HepG2 (cell line): Measurements from ENCODE around the gene KIAA1614.
A peak's percentile ranks its signal among the peaks of the same experiment; 100 is the strongest.

Experiments
- DMAP1 ChIP-seq: IDR thresholded peaks from 2 replicates; pipeline ENCODE4 v1.6.1; 2016
- ELF1 ChIP-seq: sonication (generic); formaldehyde crosslinking; IDR thresholded peaks from 2 replicates; pipeline ENCODE4 v1.4.0; 2020; ENCODE audit warnings: missing genetic modification reagents
- GATA4 ChIP-seq: sonication (generic); IDR thresholded peaks from 2 replicates; pipeline ENCODE4 v1.6.1; 2016; ENCODE audit warnings: antibody characterized with exemption, low read depth, borderline replicate concordance
- PAX8 ChIP-seq: sonication (generic); formaldehyde crosslinking; IDR thresholded peaks from 2 replicates; pipeline ENCODE4 v1.8.0; 2022; ENCODE audit warnings: mild to moderate bottlenecking, missing genetic modification reagents, borderline replicate concordance
- RBM39 ChIP-seq: fragments of 200-400 bp; formaldehyde crosslinking; IDR thresholded peaks from one replicate; pipeline ENCODE4 v1.6.1; 2018; ENCODE audit warnings: antibody characterized with exemption, mild to moderate bottlenecking, low read depth, low read length; ENCODE audit not compliant: poor library complexity, severe bottlenecking
- ZNF382 ChIP-seq: sonication (generic); formaldehyde crosslinking; IDR thresholded peaks from 2 replicates; pipeline ENCODE4 v1.5.0; 2020; ENCODE audit warnings: missing genetic modification reagents, mild to moderate bottlenecking, borderline replicate concordance
- TF ChIP-seq, protein P1 (sequence below), 2 experiments: sonication (generic) in 1 of 2; formaldehyde crosslinking in 1 of 2; IDR thresholded peaks; 2 replicates each; pipeline versions ENCODE4 v1.5.1 to v1.6.1; 2011 to 2020; ENCODE audit warnings: borderline replicate concordance in 1 of 2, low read depth in 1 of 2, low read length in 1 of 2, mild to moderate bottlenecking in 1 of 2, missing genetic modification reagents in 1 of 2, moderate library complexity in 1 of 2
- TF ChIP-seq, protein P2 (sequence below): sonication (generic); formaldehyde crosslinking; IDR thresholded peaks from 2 replicates; pipeline ENCODE4 v1.5.0; 2020; ENCODE audit warnings: mild to moderate bottlenecking, missing genetic modification reagents, moderate library complexity
- TF ChIP-seq, protein P3 (sequence below): sonication (generic); formaldehyde crosslinking; IDR thresholded peaks from 2 replicates; pipeline ENCODE4 v1.4.0; 2020; ENCODE audit warnings: missing genetic modification reagents
- TF ChIP-seq, protein P4 (sequence below): sonication (generic); formaldehyde crosslinking; IDR thresholded peaks from 2 replicates; pipeline ENCODE4 v1.4.0; 2020; ENCODE audit warnings: missing genetic modification reagents
- TF ChIP-seq, protein P5 (sequence below): sonication (generic); IDR thresholded peaks from 2 replicates; pipeline ENCODE4 v1.6.1; 2016; ENCODE audit warnings: low read depth, borderline replicate concordance
- TF ChIP-seq, protein P6 (sequence below): sonication (generic); formaldehyde crosslinking; IDR thresholded peaks from 2 replicates; pipeline ENCODE4 v1.4.0; 2020; ENCODE audit warnings: low read depth, missing genetic modification reagents

DNA sequence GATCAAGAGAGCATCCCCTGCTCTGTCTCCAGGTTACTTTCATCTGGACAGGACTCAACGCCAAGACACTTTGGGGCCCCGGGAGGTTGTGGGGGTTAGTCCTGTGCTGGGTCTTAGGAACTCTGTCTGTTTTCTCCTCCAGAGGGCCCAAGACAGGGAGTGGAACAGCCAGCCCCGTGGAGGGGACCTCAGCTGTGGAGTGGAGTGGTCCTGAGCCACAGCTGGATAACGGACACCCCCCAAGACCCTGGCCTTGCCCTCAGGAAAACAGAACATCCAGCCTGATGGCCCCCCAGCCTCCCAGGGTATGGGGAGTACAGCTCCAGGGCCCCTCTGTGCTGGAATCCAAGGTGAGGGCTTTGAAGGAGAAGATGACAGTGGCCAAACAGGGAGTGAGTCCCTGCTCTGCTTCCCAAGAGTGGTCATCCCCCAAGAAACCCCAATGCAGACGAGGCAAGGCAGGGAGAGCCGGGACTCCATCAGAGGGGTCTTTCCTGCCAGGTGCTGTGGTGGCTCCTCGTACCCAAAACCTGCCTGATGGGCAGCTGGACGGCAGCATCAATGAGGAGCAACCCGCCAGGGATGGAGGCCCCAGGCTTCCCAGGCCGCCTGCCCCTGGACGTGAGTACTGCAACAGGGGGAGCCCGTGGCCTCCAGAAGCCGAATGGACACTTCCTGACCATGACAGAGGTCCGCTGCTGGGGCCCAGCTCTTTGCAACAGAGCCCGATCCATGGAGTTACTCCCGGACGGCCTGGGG lies 3.5 kb downstream of the KIAA1614 start:
- no peak for TF ChIP-seq DMAP1 (CRISPR knock-in tag)
- TF ChIP-seq, protein P1, sequence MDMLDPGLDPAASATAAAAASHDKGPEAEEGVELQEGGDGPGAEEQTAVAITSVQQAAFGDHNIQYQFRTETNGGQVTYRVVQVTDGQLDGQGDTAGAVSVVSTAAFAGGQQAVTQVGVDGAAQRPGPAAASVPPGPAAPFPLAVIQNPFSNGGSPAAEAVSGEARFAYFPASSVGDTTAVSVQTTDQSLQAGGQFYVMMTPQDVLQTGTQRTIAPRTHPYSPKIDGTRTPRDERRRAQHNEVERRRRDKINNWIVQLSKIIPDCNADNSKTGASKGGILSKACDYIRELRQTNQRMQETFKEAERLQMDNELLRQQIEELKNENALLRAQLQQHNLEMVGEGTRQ (IDR thresholded peaks at IDR 0.05; ENCODE audit: low read depth, low read length): no peak
- TF ChIP-seq, protein P1 (CRISPR knock-in tag; IDR thresholded peaks at IDR 0.05; ENCODE audit: borderline replicate concordance): no peak
- TF ChIP-seq, protein P2, sequence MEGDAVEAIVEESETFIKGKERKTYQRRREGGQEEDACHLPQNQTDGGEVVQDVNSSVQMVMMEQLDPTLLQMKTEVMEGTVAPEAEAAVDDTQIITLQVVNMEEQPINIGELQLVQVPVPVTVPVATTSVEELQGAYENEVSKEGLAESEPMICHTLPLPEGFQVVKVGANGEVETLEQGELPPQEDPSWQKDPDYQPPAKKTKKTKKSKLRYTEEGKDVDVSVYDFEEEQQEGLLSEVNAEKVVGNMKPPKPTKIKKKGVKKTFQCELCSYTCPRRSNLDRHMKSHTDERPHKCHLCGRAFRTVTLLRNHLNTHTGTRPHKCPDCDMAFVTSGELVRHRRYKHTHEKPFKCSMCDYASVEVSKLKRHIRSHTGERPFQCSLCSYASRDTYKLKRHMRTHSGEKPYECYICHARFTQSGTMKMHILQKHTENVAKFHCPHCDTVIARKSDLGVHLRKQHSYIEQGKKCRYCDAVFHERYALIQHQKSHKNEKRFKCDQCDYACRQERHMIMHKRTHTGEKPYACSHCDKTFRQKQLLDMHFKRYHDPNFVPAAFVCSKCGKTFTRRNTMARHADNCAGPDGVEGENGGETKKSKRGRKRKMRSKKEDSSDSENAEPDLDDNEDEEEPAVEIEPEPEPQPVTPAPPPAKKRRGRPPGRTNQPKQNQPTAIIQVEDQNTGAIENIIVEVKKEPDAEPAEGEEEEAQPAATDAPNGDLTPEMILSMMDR (CRISPR knock-in tag): peak; percentile 45
- TF ChIP-seq, protein P3, sequence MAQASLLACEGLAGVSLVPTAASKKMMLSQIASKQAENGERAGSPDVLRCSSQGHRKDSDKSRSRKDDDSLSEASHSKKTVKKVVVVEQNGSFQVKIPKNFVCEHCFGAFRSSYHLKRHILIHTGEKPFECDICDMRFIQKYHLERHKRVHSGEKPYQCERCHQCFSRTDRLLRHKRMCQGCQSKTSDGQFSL (CRISPR knock-in tag): no peak
- TF ChIP-seq, protein P4, sequence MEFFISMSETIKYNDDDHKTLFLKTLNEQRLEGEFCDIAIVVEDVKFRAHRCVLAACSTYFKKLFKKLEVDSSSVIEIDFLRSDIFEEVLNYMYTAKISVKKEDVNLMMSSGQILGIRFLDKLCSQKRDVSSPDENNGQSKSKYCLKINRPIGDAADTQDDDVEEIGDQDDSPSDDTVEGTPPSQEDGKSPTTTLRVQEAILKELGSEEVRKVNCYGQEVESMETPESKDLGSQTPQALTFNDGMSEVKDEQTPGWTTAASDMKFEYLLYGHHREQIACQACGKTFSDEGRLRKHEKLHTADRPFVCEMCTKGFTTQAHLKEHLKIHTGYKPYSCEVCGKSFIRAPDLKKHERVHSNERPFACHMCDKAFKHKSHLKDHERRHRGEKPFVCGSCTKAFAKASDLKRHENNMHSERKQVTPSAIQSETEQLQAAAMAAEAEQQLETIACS (CRISPR knock-in tag): no peak
- no peak for TF ChIP-seq ZNF382 (CRISPR knock-in tag)
- no peak for TF ChIP-seq PAX8 (CRISPR knock-in tag)
- no peak for TF ChIP-seq RBM39
- TF ChIP-seq ELF1: no peak
- TF ChIP-seq, protein P5, sequence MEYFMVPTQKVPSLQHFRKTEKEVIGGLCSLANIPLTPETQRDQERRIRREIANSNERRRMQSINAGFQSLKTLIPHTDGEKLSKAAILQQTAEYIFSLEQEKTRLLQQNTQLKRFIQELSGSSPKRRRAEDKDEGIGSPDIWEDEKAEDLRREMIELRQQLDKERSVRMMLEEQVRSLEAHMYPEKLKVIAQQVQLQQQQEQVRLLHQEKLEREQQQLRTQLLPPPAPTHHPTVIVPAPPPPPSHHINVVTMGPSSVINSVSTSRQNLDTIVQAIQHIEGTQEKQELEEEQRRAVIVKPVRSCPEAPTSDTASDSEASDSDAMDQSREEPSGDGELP: no peak
- TF ChIP-seq, protein P6, sequence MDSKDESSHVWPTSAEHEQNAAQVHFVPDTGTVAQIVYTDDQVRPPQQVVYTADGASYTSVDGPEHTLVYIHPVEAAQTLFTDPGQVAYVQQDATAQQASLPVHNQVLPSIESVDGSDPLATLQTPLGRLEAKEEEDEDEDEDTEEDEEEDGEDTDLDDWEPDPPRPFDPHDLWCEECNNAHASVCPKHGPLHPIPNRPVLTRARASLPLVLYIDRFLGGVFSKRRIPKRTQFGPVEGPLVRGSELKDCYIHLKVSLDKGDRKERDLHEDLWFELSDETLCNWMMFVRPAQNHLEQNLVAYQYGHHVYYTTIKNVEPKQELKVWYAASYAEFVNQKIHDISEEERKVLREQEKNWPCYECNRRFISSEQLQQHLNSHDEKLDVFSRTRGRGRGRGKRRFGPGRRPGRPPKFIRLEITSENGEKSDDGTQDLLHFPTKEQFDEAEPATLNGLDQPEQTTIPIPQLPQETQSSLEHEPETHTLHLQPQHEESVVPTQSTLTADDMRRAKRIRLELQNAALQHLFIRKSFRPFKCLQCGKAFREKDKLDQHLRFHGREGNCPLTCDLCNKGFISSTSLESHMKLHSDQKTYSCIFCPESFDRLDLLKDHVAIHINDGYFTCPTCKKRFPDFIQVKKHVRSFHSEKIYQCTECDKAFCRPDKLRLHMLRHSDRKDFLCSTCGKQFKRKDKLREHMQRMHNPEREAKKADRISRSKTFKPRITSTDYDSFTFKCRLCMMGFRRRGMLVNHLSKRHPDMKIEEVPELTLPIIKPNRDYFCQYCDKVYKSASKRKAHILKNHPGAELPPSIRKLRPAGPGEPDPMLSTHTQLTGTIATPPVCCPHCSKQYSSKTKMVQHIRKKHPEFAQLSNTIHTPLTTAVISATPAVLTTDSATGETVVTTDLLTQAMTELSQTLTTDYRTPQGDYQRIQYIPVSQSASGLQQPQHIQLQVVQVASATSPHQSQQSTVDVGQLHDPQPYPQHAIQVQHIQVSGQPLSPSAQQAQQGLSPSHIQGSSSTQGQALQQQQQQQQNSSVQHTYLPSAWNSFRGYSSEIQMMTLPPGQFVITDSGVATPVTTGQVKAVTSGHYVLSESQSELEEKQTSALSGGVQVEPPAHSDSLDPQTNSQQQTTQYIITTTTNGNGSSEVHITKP (CRISPR knock-in tag): no peak
- no peak for TF ChIP-seq GATA4
